Stimulated activated naive CD8-positive, alpha-beta T cell treated with anti-CD3 and anti-CD28 coated beads, Interleukin-15, Interleukin-2, amounts not matched to agents 100 ng/mL and 50 ng/mL, for 24 hours (primary cell): ENCODE measurements around the gene NTN1.
"Not testable (repeated sequence)": the region's sequence is repeated elsewhere in the genome, so short reads cannot be mapped to it uniquely, and the experiment has no call there.

Experiments
- H3K27ac Mint-ChIP-seq: one replicate; pipeline ENCODE4 v1.8.0; 2021; ENCODE audit warnings: mild to moderate bottlenecking, mixed read lengths
- H3K27me3 Mint-ChIP-seq: one replicate; pipeline ENCODE4 v1.8.0; 2021; ENCODE audit warnings: mixed read lengths
- H3K36me3 Mint-ChIP-seq: one replicate; pipeline ENCODE4 v1.8.0; 2021; ENCODE audit warnings: low read depth, mixed read lengths
- H3K4me1 Mint-ChIP-seq: one replicate; pipeline ENCODE4 v1.8.0; 2021; ENCODE audit warnings: low read depth, mixed read lengths
- H3K4me3 Mint-ChIP-seq: one replicate; pipeline ENCODE4 v1.8.0; 2021; ENCODE audit warnings: mild to moderate bottlenecking, mixed read lengths
- H3K9me3 Mint-ChIP-seq: one replicate; pipeline ENCODE4 v1.8.0; 2021; ENCODE audit warnings: mixed read lengths

The NTN1 gene

GRCh38 chr17:9079461-9080103 is 58.3 kb downstream of the NTN1 start:
- Mint-ChIP-seq H3K4me3 (no peak overlapping the region), H3K36me3 (no peaks in the 10 kb centered on the region), H3K27ac (no peak overlapping the region), H3K9me3 (no peaks in the 10 kb centered on the region), H3K27me3 (no peaks in the 10 kb centered on the region), H3K4me1 (peaks cover 4% of the 10 kb centered on the region)

DNA sequence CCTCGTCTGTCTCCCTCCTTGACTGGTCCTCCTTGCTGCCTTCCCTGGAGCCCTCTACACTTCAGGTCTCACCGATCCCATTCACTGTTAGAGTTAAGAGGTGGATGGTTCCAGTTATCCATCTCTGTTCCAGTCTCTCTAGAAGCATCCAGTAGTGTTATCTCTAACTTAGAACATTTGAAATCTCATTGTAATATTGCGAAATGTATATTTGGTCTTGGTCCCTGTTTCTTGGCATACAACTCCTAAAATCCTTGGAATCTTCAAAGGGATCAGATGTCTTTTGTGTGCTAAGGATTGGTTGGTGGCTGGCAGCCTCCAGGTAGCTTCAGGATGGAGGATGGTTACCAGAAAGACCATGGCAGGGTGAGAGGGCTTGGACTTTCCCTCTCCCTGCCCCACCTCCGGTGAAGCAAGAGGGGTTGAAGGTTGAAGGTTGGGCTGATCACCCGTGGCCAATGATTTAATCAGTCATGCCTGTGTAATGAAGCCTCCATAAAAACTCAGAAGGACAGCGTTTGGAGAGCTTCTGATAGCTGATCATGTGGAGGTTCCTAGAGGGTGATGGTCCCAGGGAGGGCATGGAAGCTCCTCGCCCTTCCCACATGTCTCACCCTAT is 59.1 kb downstream of the NTN1 start:
- no peaks in the 10 kb centered on the region for H3K9me3 Mint-ChIP-seq
- H3K27ac Mint-ChIP-seq, result peak overlapping the region; percentile 42
- no peak overlapping the region for H3K4me3 Mint-ChIP-seq
- no peaks in the 10 kb centered on the region for H3K27me3 Mint-ChIP-seq
- H3K36me3 Mint-ChIP-seq, result no peaks in the 10 kb centered on the region
- peaks cover 4% of the 10 kb centered on the region for H3K4me1 Mint-ChIP-seq

- H3K4me3 Mint-ChIP-seq, result no peak overlapping the region
- peaks cover 4% of the 10 kb centered on the region for H3K4me1 Mint-ChIP-seq
- no peaks in the 10 kb centered on the region for H3K9me3 Mint-ChIP-seq
- H3K27me3 Mint-ChIP-seq, result no peaks in the 10 kb centered on the region
- no peak overlapping the region for H3K27ac Mint-ChIP-seq
- H3K36me3 Mint-ChIP-seq, result no peaks in the 10 kb centered on the region
Measured at GRCh38 chr17:9080983-9081382, 59.7 kb downstream of the NTN1 start.

GRCh38 chr17:9086577-9086976 is 65.3 kb downstream of the NTN1 start:
- Mint-ChIP-seq H3K27me3 (peaks cover 6% of the 10 kb centered on the region), H3K4me3 (no peak overlapping the region)

DNA sequence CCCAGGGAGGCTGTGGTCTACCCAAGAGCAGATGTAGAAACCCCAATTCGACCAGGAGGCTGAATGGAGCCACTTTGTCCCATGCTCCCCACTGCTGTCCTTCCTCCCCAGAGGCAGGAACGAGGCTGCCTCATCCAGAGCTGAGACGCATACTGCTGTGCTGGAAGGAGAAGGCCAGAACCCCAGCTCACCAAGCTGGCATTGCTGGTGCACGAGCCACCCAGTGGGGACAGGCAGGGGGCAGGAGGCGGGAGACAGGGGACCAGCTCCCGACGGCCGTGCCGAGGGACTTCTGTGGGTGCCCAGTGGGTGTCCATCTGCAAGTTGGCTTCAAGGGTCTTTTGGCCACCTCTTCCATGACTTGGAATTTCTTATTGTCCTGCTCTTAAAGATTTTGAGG is 66.6 kb downstream of the NTN1 start:
- Mint-ChIP-seq H3K36me3 (no peaks in the 10 kb centered on the region), H3K4me3 (no peak overlapping the region), H3K27ac (no peak overlapping the region), H3K4me1 (no peaks in the 10 kb centered on the region), H3K9me3 (no peaks in the 10 kb centered on the region), H3K27me3 (peaks cover 6% of the 10 kb centered on the region)

More at GRCh38 chr17:9086577-9086976, 65.3 kb downstream of the NTN1 start:
- no peaks in the 10 kb centered on the region for H3K36me3 Mint-ChIP-seq
- no peaks in the 10 kb centered on the region for H3K9me3 Mint-ChIP-seq
- no peaks in the 10 kb centered on the region for H3K4me1 Mint-ChIP-seq
- no peak overlapping the region for H3K27ac Mint-ChIP-seq

DNA sequence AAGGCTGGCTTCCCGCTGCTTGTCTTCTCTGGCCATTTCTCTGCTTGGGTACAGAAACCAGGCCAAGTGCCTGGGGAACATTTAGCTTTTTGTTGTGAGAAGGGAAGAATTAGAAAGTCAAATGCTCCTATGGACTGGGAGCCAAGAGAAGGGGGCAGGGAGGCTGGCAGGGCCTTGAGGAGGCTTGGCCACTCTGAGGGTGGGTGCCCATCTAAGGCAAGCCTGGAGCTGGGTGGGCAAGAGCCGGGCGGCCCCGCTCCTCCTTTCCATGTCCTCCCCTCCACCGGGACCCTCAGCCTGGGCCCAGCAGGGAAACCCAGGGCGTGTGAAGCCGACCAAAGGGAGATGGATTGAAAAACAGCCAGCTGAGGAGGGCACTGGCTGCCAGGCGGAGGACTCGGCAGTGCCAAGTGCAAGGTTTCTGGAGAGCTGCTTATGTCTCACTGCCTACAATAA is 69.4 kb downstream of the NTN1 start:
- no peak overlapping the region for H3K4me3 Mint-ChIP-seq
- no peaks in the 10 kb centered on the region for H3K9me3 Mint-ChIP-seq
- no peak overlapping the region for H3K27ac Mint-ChIP-seq
- no peaks in the 10 kb centered on the region for H3K4me1 Mint-ChIP-seq
- H3K36me3 Mint-ChIP-seq, result no peaks in the 10 kb centered on the region
- peaks cover 6% of the 10 kb centered on the region for H3K27me3 Mint-ChIP-seq

GRCh38 chr17:9094193-9094592 is 72.9 kb downstream of the NTN1 start:
- no peaks in the 10 kb centered on the region for H3K9me3 Mint-ChIP-seq
- no peaks in the 10 kb centered on the region for H3K36me3 Mint-ChIP-seq
- no peak overlapping the region for H3K27ac Mint-ChIP-seq
- H3K4me1 Mint-ChIP-seq, result no peaks in the 10 kb centered on the region
- peaks cover 10% of the 10 kb centered on the region for H3K27me3 Mint-ChIP-seq
- no peak overlapping the region for H3K4me3 Mint-ChIP-seq

DNA sequence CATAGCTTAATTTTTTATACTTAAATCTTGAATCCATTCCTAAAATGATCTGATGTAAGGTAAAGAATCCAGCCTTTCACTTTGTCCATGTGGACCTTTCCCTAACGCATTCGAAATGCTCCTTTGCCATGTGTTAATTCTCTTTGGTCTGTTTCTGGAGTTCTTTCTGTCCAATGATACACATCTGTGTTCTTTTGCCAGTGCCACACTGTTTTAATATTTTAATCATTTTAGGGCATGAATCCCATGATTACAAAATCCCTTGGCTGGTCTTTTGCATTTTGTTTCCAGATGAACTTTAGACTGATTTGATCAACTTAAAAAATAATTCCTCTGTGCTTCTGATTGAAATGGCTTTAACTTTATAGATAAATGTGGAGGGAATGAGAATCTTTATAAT is 74.1 kb downstream of the NTN1 start:
- no peaks in the 10 kb centered on the region for H3K4me1 Mint-ChIP-seq
- peaks cover 14% of the 10 kb centered on the region for H3K27me3 Mint-ChIP-seq
- H3K27ac Mint-ChIP-seq, result no peak overlapping the region
- no peaks in the 10 kb centered on the region for H3K36me3 Mint-ChIP-seq
- H3K9me3 Mint-ChIP-seq, result no peaks in the 10 kb centered on the region
- H3K4me3 Mint-ChIP-seq, result no peak overlapping the region

DNA sequence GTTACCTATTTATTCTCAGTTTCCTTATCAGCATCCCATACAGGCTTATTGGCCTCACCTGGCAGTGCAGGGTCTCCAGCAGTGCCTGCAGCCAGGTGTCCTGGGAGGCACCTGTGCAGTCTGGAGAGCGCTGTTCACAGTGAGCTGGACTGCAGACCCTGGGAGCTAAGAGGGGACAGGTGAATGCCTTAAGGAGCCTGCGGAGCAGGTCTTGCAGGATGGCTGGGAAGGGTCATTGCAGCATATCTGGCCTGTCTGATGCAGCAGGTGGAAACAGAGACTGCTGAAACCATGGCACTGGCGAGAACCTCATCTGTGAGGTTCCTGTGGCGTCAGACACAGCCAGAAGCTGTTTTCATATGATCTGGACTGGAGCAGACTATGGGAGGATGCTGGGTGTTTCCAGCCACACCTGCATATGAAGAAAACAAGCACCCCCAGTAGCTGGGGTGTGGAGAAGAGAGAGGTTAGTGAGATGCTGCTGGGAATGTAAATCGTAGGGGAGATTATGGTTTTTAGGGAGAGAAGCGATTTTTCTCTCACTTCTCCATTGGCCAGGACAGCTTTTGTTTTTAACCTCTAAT is 77.0 kb downstream of the NTN1 start:
- H3K4me3 Mint-ChIP-seq, result no peak overlapping the region
- H3K9me3 Mint-ChIP-seq, result peaks cover 12% of the 10 kb centered on the region
- H3K4me1 Mint-ChIP-seq, result no peaks in the 10 kb centered on the region
- H3K27ac Mint-ChIP-seq, result no peak overlapping the region
- peaks cover 26% of the 10 kb centered on the region for H3K27me3 Mint-ChIP-seq
- H3K36me3 Mint-ChIP-seq, result no peaks in the 10 kb centered on the region

DNA sequence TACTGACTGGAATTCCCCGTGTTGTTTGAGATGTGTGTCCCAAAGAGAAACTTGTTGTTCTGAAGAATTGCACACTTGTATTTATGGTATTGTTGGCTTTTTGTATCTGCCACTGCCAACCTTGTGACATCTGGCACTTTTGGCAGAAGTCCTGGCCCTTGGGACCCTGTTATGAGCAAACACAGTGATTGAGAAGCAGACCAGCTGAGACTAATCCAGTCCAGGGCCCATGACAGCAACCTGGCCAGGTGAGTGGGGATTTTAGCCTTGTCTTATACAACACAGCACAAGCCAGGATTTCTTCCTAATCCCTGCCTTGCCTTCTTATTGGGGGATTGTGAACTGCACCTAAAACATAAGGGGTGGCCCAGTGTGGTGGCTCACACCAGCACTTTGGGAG is 80.0 kb downstream of the NTN1 start:
- Mint-ChIP-seq H3K9me3 (peaks cover 12% of the 10 kb centered on the region), H3K4me1 (no peaks in the 10 kb centered on the region), H3K27ac (no peak overlapping the region), H3K27me3 (peaks cover 30% of the 10 kb centered on the region), H3K4me3 (no peak overlapping the region), H3K36me3 (no peaks in the 10 kb centered on the region)

GRCh38 chr17:9103193-9103592 is 81.9 kb downstream of the NTN1 start:
- H3K4me3 Mint-ChIP-seq, H3K36me3 Mint-ChIP-seq, H3K27ac Mint-ChIP-seq, H3K4me1 Mint-ChIP-seq: not testable (repeated sequence)
- Mint-ChIP-seq H3K27me3 (peaks cover 24% of the 10 kb centered on the region), H3K9me3 (peaks cover 12% of the 10 kb centered on the region)

- no peak overlapping the region for H3K4me3 Mint-ChIP-seq
- peaks cover 12% of the 10 kb centered on the region for H3K9me3 Mint-ChIP-seq
- no peak overlapping the region for H3K27ac Mint-ChIP-seq
- H3K36me3 Mint-ChIP-seq, result no peaks in the 10 kb centered on the region
- no peaks in the 10 kb centered on the region for H3K4me1 Mint-ChIP-seq
- H3K27me3 Mint-ChIP-seq, result peaks cover 20% of the 10 kb centered on the region
Measured at GRCh38 chr17:9104370-9105041, 83.2 kb downstream of the NTN1 start.

GRCh38 chr17:9105068-9105868 is 84.0 kb downstream of the NTN1 start:
- Mint-ChIP-seq H3K9me3 (peaks cover 12% of the 10 kb centered on the region), H3K4me3 (no peak overlapping the region), H3K4me1 (no peaks in the 10 kb centered on the region), H3K27me3 (peaks cover 19% of the 10 kb centered on the region), H3K36me3 (no peaks in the 10 kb centered on the region), H3K27ac (no peak overlapping the region)

DNA sequence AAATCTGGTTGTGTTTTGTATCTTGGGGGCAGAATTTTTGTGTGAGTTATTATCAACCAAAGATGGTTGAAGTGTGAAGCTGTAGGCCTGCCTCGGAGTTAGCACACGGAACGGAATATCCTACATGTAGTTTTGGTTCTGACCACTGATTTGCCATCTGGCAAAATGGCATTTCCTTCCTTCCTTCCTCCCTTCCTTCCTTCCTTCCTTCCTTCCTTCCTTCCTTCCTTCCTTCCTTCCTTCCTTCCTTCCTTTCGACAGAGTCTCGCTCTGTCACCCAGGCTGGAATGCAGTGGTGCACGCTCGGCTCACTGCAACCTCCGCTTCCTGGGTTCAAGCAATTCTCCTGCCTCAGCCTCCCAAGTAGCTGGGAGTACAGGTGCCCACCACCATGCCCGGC is 85.0 kb downstream of the NTN1 start:
- not testable (repeated sequence) for H3K4me1 Mint-ChIP-seq, H3K36me3 Mint-ChIP-seq, H3K4me3 Mint-ChIP-seq, H3K27ac Mint-ChIP-seq
- H3K27me3 Mint-ChIP-seq, result peaks cover 12% of the 10 kb centered on the region
- peaks cover 12% of the 10 kb centered on the region for H3K9me3 Mint-ChIP-seq

DNA sequence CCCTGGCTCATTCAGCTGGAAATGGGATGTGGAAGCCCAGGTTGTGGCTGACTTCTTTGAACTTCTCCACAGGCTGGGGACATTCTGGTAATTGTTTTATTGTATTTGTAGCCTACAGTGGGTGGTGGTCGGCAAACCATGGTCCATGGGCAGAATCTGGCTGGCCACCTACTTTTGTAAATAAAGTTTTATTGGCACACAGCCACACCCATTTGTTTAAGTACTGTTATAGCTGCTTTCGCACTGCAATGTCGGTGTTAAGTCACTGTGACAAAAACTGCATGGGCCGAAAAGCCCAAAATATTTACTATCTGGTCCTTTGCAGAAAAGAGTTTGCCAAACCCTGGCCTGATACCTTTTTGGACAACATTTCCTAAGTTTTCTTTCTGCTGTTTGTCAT is 86.2 kb downstream of the NTN1 start:
- Mint-ChIP-seq H3K4me3 (no peak overlapping the region), H3K36me3 (no peaks in the 10 kb centered on the region)

More for the DNA sequence above, 86.2 kb downstream of the NTN1 start:
- Mint-ChIP-seq H3K4me1 (no peaks in the 10 kb centered on the region), H3K9me3 (peaks cover 2% of the 10 kb centered on the region), H3K27me3 (peaks cover 7% of the 10 kb centered on the region), H3K27ac (no peak overlapping the region)
